NCI-H2107 treated with DMSO at 0.1 percent for 48 hours (cell line): Measurements from ENCODE around the gene ZBTB38.
A peak's percentile ranks its signal among the peaks of the same experiment; 100 is the strongest.

Experiments used
- DNase-seq: peaks from one replicate; lab custom pipeline; 2025; ENCODE audit not compliant: unreplicated experiment; lab: John Stamatoyannopoulos, UW

The ZBTB38 gene

DNA sequence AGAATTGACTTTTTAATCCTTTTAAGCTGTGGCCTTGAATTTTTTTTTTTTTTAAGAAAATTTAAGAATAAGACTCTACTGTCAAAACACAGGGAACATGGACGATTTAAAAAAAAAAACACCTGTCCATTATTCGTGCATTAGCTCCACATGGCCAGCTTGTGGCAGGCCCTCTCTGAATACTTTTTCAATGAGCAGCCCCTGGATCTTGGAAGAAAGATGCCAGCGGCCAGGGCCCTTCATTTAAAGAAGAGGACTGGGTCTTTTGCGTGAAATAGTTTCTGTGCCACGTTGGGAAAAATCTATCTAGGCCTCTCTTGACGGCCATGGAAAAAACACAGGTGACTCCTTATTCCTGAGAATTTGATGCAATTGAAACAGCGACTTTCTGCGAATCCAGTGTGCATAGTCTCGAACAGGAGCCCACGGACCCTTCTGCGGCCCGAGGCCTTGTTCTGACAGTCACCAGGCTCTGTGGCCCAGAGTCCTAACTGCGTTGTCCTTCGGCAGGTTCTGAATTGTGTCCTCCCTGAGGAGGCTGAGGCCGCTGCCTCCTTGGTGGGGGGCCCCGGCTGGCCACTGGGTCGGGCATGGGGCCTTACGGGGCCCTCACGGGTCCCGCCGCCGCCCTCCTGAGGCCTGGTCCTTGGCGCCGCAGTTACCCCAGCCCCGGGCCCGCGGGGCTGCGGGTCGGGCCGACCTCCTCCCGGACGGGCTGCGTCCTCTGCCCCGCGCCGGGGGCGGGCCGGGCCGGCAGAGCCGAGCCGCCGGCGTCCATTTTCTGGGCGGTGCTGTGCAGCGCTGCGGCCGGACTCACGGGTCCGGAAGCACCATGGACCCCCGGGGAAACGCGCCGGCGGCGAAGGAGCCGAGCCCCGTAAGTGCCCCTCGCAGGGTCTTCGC lies 33.5 kb downstream of the ZBTB38 start:
- DNase-seq = no peak

DNA sequence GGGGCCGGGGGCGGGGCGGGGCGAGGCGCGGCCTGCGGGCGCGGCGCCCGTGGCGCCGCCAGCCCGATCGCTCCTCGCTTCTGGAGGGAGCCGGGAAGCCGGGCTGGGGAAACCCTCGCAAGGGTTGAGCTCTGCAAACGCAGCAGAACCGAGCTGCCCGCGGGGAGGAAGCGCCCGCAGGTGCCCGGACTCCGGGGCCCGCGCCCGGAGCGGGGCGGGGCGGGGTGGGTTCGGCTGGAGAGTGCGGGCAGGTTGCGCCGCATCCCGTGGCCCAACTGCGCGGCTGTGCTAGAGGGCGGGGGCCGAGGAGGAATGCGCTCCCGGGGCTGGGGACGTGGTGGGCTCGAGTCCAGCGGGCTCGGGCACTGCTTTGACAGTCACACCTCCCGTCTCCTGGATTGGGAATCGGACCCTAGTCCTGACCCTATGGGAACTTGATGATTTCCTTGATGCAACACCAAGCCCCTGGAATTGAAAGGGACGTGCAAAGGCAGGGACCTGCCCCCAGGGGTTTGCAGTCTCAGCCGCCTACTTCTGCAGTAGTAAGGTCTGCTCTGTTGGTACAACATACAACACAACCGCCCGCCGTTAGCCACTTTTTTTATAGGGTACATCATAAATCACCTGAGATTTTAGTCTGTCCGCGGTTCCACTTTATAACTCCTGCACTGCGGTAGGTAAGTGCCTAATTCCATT lies 34.3 kb downstream of the ZBTB38 start:
- DNase-seq = no peak

DNA sequence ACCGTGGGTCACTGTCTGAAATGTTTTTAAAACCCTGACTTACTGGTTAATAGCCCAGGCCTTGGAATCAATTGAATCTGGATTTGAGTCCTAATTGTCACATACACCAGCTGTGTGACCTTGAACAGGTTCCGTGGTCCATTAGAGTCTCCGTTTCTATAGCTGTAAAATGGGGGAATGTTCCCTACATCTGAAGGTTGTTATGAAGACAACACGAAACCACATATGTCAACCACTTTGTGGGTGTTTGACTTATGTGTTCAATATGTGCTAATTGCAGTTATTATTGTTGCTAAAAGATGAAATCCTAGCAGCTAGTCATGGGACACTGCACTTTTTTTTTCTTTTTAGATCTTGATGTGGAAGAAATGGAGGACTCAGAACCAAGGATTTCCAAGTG lies 35.3 kb downstream of the ZBTB38 start:
- DNase-seq = no peak

DNA sequence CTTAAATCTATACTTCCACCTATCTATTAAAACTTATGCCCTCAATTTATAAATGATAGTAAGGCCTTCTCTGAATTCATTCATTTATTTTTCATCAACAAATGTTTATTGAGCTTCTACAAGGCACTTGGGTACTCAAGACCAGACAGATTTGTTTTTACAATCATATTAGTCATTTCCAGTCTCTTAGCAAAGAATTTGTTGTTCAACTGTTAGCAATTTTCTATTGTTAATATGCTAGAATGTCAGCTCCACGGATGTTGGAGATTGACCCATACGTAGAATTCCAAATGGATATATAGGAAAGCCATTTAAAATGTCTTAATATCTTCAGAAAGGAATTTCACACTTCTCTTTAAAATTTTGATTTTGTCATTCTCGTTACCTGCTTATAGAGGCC lies 36.7 kb downstream of the ZBTB38 start:
- DNase-seq = no peak

DNA sequence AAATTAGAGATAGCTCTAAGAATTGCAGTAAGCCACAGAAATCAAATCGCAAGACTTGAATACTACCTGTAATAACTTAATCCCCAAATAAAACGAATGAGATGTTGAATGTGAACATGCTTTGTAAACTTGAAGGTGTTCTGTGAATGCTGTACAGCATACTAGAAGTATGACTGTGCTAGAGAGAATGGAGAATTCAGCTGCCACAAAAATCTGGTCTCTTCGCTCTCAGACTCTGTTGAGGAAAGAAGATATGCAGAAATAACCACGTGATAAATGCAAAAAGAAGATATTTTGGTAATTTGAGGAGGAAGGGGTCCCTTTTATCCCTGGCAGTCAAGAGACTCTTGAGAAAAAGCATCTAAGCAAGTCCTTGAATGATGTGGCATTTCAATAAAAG lies 37.3 kb downstream of the ZBTB38 start:
- DNase-seq = no peak

DNA sequence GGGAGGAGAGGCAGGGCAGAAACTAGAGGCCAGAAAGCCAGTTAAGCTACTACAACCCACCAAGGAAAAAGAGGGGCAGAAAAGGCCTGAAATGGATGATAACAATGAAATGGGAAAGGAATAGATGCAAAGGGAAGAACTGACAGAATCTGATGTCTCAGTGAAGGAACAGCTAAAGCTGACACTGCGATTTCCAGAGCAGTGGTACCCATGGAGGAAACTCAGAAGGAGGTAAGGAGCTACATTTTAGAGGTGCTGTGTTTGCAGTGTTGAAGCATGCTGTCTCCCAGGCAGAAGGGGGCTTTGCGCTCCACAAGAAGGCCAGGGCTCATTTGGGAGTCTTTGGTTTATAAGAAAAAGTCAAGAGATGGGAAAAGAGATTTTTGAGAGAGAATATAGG lies 38.0 kb downstream of the ZBTB38 start:
- no peak for DNase-seq

DNA sequence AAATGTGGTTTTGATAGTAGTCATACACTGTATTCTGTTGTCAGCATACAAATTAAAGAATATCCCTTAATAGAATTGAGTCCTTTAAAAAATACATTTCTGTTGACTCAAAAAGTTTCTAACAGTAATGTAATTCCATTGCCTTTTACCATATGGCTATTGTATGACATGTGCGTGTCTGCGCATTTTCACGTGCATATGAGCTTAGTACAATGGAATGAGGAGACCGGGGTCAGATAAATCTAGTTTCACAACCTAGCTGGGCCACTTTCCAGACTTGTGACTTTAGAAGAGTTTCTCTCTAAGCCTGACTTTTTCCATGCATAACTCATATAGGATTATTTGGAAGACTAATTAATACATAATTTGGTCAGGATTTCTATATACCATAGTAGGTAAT lies 38.7 kb downstream of the ZBTB38 start:
- no peak for DNase-seq

DNA sequence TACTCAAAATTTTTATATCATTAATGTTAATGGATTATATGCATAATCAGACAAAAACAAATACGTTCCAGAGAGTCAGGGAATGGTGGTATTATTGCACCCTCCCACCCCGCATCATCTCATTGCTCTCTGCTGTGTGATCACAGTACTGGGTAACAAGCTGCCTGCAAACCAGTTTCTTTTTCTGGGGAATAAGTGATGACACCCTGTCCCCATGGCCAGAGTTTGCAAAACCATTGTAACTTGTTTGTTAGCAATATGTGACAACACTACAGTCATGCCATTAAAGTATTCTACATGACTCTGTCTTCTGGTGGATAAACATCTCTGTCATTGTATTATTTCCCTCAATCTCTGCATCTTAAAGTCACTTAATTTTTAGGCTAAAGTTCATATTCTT lies 39.5 kb downstream of the ZBTB38 start:
- no peak for DNase-seq

DNA sequence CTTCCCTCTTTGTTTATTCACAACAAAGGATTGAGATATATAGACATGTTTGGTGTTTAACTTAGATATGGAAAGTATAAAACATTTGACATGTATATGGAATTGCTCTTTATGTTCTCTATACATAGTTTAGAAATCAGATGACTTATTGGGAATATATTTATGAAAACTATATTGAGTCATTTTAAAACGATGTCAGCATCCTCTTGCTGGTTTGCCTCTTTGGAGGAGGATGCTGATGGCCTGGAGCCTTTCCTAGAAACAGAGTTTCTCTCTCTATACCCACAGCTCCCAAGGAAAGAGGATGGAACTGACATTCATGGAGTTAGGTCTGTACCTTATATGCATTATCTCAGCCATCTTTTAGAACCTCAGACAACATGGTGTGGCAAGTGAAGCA lies 40.3 kb downstream of the ZBTB38 start:
- no peak for DNase-seq

DNA sequence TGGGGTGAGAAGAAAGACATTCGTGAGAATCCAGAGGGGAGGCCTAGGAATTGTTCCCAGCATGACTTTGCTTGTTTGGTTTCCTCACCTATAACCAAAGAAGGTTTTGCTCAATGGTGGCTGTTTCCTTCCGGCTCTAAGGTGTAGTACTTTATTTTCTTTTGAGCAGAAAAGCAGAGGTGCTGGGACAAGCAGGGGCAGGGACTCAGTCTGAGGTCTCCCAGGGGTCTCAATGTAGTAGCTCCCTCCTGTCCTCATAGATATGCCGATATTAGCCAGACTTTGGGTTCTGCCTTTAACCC lies 41.6 kb downstream of the ZBTB38 start:
- DNase-seq = no peak

DNA sequence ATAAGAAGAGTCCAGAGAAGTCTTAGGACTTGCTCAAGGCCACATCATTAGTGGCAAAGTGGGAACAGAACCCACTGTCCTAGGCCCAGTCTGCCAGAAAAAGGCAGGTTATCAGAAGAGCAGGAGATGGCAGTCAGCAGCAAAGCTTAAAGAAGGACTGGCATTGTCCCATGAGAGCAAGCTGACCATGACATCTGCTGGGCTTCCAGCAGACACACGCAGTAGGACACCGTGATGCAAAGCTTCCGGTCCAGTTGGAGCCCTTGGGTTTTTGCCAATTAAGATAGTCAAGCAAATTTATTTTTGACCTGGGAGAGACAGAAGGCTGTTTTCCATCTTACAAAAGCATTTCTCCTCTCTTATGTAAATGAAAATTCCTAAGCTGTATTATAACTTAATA lies 42.1 kb downstream of the ZBTB38 start:
- DNase-seq = no peak

DNA sequence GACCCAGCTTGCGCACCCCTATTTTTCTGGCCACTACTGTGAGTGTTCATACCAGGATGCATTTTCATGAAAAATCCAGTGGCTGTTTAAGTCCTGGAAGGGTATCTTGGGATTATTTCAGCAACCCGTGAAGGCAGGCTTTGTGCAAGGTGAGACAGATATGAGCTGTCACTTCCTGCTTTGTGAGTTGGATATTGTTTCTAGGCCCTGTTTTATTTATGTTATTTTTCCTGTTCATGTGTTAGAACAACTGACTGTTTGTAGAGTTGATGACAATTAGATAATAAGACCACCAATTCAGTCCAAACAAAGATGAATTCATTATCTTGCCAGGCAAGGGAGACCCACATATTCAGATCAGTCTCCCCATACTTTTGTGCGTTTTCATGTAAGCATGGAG lies 42.5 kb downstream of the ZBTB38 start:
- no peak for DNase-seq

DNA sequence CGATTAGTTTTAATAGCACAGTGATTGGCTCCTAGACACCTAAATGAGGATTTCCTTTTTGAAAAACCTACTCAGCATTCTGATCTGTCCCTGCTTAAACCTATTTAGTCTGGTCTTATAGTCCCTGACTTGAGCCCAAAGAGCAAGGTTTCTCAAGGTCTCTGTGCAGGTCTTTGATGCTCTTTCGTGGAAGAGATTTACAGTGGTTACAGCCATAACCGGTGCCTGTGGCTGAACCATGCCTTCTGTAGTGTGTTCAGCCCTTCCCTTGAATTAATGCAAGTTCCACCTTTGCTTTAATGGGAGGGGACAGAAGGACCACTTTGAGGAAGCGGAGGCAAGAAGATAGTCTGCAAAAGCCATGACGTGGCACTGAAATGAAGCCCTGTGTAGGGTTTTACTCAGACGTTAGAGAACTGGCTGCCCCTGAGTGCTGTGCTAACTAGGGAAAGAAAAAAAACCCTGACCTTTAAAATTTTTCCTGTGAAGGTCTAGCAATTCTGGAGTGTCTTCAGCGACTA lies 43.0 kb downstream of the ZBTB38 start:
- DNase-seq = no peak

DNA sequence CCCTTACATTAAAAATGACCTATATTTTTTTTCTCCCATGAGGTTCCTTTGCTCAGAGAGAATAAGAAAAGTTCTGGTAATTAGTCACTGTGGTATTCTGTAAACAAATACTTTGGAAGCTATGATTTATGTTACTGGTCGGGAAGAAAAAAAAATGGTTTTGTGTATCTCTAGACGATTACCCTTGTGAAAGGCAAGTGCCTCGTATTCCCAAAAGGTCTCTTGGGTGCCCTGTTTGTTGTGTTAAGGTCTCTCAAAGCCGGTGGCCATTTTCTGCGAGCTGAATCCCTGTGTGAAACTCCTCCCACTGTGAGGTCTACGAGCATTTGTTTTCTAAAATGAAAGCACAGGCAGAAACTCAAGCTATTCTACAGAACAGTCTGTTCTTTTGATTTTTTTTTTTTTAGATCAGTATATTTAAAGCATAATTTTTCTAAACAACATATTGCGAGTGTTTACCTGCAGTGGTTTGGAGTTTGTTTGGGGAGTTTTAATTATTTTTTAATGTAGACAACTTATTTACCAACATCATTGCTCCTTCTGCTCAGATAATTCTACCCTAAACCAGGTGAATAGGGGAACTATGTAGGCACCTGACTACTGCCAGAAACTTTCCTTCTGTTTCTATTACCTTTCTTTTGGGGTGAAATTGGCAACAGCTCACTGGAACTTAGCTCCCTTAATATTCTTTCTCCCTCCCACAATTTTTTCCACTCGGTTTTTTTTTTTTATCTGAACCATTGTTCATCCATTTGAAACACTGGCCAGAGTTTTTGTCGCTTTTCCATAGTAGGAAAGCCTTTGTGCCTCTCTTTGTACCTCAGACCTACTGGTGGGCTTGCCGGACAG lies 44.0 kb downstream of the ZBTB38 start:
- peak; percentile 78 for DNase-seq

DNA sequence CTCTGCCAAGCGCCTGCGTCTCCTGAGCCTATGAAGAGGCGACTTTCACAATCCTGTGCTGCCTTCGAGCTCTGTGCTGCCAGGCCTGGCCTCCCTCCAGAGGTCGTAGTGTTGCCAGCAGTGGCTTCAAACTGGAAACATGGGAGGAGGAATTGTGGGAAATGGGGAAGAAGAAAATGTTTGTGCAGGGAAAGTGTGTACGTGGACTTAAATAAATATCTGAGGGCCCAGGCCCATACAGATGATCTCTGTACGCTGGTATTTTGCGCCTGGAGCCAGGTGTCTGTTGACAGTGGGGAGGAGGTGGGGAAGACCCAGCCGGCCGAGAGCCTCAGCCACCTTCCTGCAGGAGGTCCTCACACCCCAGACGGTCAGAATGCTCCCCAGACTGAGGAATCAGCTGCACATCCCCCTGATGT lies 44.6 kb downstream of the ZBTB38 start:
- no peak for DNase-seq

DNA sequence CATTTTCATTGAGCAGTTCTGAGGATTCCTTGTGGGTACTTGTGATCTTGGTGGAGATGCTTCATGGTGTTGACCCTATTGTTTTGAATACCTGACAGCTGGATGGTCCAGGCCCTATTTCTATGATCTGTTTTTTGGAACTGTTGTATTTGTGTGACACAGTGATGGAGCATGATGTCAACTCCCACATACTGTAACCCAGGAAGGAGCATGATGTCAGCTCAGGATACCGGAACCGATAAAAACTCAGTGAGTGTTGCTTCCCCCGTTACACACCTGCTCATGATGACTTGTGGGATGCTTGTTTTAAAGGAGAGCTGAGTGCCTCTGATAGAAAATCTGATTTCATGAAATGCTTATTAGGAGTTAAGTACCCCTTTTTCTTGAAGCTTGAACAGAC lies 45.1 kb downstream of the ZBTB38 start:
- DNase-seq = no peak

DNA sequence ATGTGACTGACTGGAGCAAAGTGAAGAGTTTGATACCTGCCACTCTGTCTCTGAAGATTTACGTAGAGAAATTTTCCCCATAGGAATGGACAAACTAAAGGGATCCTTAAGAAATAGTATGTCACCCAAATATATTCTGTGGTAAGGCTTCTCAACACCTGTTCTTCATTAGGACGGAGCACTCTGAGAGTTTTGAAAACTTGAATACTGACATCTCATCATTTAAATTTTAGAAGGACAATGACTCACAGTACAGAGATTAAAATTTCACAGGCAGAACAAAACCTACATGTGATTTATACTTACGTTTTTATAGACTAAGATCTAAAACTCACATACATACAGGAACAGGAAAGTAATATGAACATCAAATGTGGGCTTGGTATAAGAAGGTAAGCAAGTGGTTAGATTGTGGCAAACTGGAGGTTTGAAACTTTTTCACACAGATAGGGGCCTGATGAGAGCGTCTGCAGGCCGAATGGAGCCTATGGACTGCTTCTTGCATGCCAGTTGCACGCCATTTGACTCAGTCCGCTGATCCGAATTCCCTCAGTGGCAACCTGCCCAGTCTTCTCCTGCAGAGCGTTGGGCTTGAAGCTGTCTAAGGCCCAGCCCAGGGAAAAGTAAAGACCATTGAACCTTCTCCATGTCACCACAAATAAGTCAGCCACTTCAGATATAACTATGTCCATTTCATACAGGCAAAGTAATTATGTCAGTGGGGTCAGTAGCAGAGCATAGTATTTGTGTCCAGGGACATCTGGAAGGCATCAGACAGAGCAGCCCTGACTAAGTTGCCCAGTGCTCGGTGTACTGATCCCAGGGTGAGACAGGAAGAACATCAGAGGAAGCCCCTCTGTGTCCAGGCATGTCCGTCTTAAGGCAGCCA lies 45.7 kb downstream of the ZBTB38 start:
- DNase-seq = no peak

DNA sequence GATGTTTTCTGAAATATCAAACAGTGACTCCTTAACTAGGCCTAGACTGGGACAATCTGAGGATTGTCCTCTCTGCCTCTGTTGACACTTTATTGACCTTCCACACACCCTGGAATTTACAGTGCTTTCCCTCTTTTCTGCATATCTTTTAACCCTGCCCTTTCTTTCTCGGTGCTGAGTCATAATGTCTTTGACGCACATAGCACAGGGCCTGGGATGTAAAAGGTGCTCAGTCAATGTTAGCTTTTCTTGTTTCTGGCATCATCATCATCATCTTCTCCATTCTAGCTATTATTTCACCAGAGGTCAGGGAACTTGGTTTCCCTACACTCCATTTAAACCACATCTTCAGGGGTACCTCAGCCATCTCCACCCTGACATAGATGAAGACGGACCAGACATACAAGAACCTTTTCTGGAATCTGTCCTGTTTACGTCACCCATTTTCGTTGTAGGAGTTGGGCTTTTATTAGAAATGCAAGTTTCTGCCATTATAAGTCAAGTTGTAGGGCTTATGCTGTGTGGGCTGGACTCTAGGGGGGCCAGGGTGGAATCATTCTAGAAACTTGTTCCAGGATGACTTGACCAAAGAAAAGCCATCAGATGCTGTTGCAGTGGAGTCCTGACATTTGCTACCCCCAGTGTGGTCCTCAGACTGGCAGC lies 46.6 kb downstream of the ZBTB38 start:
- DNase-seq = no peak

DNA sequence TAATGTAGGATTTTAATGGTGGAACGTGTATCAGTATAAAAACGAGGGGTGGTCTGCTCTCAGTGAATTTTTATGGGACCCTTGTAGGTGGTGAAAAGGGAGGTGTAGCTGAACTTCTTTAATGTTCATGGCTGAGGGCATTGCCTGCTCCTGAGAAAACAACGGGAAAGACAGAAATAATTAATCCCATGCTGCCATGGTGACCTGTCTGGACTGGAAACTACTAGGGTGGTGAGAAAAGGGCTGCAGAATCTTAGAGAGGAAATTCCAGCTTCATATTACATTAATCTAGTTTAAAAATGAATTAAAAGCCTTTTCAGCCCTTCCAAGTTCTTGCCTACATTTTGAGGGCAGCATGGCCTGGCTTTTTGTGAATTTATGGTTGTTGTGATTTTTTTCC lies 47.6 kb downstream of the ZBTB38 start:
- no peak for DNase-seq
